SK-N-SH treated with all-trans-retinoic acid at 6 μM for 48 hours (cell line): ENCODE measurements around the gene CAMK2B.

Experiments used
- ATAC-seq: fragments of 200-7000 bp; cut with Tn5 transposase; 3 replicates; pipeline ENCODE4 v1.9.1; 2020; ENCODE audit warnings: mild to moderate bottlenecking, moderate library complexity
- ARNTL ChIP-seq: fragments of 450-650 bp; formaldehyde crosslinking; IDR thresholded peaks from 2 replicates; pipeline ENCODE4 v1.5.0; 2020; ENCODE audit warnings: low read depth, mild to moderate bottlenecking, moderate library complexity, borderline replicate concordance
- CREB5 ChIP-seq: fragments of 250-450 bp; sonication (Bioruptor Pico); IDR thresholded peaks from 2 replicates; pipeline ENCODE4 v1.5.1; 2020; ENCODE audit warnings: low read depth, mild to moderate bottlenecking, moderate library complexity
- CSDC2 ChIP-seq: fragments of 250-450 bp; sonication (Bioruptor Pico); IDR thresholded peaks from 2 replicates; pipeline ENCODE4 v1.5.0; 2020; ENCODE audit warnings: mild to moderate bottlenecking, moderate library complexity
- CSRNP3 ChIP-seq: fragments of 250-450 bp; sonication (Bioruptor Pico); IDR thresholded peaks from 2 replicates; pipeline ENCODE4 v1.5.1; 2021; ENCODE audit warnings: mild to moderate bottlenecking, moderate library complexity
- ESRRG ChIP-seq: fragments of 250-450 bp; sonication (Bioruptor Pico); IDR thresholded peaks from 2 replicates; pipeline ENCODE4 v1.6.1; 2021; ENCODE audit warnings: mild to moderate bottlenecking
- GLIS3 ChIP-seq: fragments of 250-450 bp; sonication (Bioruptor Pico); IDR thresholded peaks from 2 replicates; pipeline ENCODE4 v1.5.0; 2020; ENCODE audit warnings: mild to moderate bottlenecking, moderate library complexity
- ISL1 ChIP-seq: fragments of 250-450 bp; sonication (Bioruptor Pico); IDR thresholded peaks from 2 replicates; pipeline ENCODE4 v2.1.2; 2022; ENCODE audit warnings: mild to moderate bottlenecking, moderate library complexity
- PATZ1 ChIP-seq: fragments of 250-450 bp; sonication (Bioruptor Pico); IDR thresholded peaks from 2 replicates; pipeline ENCODE4 v1.8.0; 2020; ENCODE audit warnings: mild to moderate bottlenecking, moderate library complexity, borderline replicate concordance
- POU6F1 ChIP-seq: fragments of 250-450 bp; sonication (Bioruptor Pico); IDR thresholded peaks from 2 replicates; pipeline ENCODE4 v1.8.0; 2021; ENCODE audit warnings: low read depth, mild to moderate bottlenecking, moderate library complexity, borderline replicate concordance
- PPARA ChIP-seq: fragments of 250-450 bp; sonication (Bioruptor Pico); IDR thresholded peaks from 2 replicates; pipeline ENCODE4 v1.5.0; 2020; ENCODE audit warnings: mild to moderate bottlenecking, borderline replicate concordance
- RARB ChIP-seq: fragments of 250-450 bp; sonication (Bioruptor Pico); IDR thresholded peaks from 2 replicates; pipeline ENCODE4 v1.8.0; 2021; ENCODE audit warnings: mild to moderate bottlenecking, moderate library complexity
- SNAI2 ChIP-seq: fragments of 250-450 bp; sonication (Bioruptor Pico); IDR thresholded peaks from 2 replicates; pipeline ENCODE4 v1.5.0; 2020; ENCODE audit warnings: mild to moderate bottlenecking, moderate library complexity
- TCF4 ChIP-seq: fragments of 250-450 bp; sonication (Bioruptor Pico); IDR thresholded peaks from 2 replicates; pipeline ENCODE4 v1.8.0; 2021; ENCODE audit warnings: mild to moderate bottlenecking, moderate library complexity, borderline replicate concordance
- TOX ChIP-seq: fragments of 250-450 bp; sonication (Bioruptor Pico); IDR thresholded peaks from 2 replicates; pipeline ENCODE4 v1.8.0; 2021; ENCODE audit warnings: mild to moderate bottlenecking, moderate library complexity, borderline replicate concordance
- TSHZ2 ChIP-seq: fragments of 250-450 bp; sonication (Bioruptor Pico); IDR thresholded peaks from 2 replicates; pipeline ENCODE4 v1.5.0; 2020; ENCODE audit warnings: mild to moderate bottlenecking, moderate library complexity
- ZC3H10 ChIP-seq: fragments of 250-450 bp; sonication (Bioruptor Pico); IDR thresholded peaks from 2 replicates; pipeline ENCODE4 v1.5.1; 2021; ENCODE audit warnings: mild to moderate bottlenecking, moderate library complexity
- ZFP3 ChIP-seq: fragments of 250-450 bp; sonication (Bioruptor Pico); IDR thresholded peaks from 2 replicates; pipeline ENCODE4 v1.5.0; 2020; ENCODE audit warnings: mild to moderate bottlenecking, moderate library complexity
- ZNF565 ChIP-seq: fragments of 450-650 bp; formaldehyde crosslinking; conservative IDR thresholded peaks from 2 replicates; pipeline ENCODE4 v1.5.0; 2020; ENCODE audit warnings: low read depth, mild to moderate bottlenecking, moderate library complexity
- ZNF70 ChIP-seq: fragments of 450-650 bp; formaldehyde crosslinking; IDR thresholded peaks from 2 replicates; pipeline ENCODE4 v1.5.0; 2020; ENCODE audit warnings: mild to moderate bottlenecking, moderate library complexity
- ZNF8 ChIP-seq: fragments of 450-650 bp; formaldehyde crosslinking; IDR thresholded peaks from 2 replicates; pipeline ENCODE4 v1.5.0; 2020; ENCODE audit warnings: mild to moderate bottlenecking, moderate library complexity

The CAMK2B gene

GRCh38 chr7:44226396-44226753, 99.0 kb downstream of the CAMK2B start:
- TF ChIP-seq ZFP3 (CRISPR knock-in tag): no peak
- no peak for TF ChIP-seq TCF4 (CRISPR knock-in tag)
- no peak for TF ChIP-seq ESRRG
- TF ChIP-seq TOX: no peak
- TF ChIP-seq POU6F1 (CRISPR knock-in tag): no peak
- TF ChIP-seq ZNF565 (CRISPR knock-in tag): no peak
- TF ChIP-seq ZC3H10 (CRISPR knock-in tag): no peak
- TF ChIP-seq CREB5 (CRISPR knock-in tag): no peak
- TF ChIP-seq RARB: no peak
- no peak for TF ChIP-seq PATZ1 (CRISPR knock-in tag)
- no peak for TF ChIP-seq GLIS3 (CRISPR knock-in tag)
- no peak for TF ChIP-seq TSHZ2 (CRISPR knock-in tag)
- TF ChIP-seq CSDC2 (CRISPR knock-in tag): no peak
- TF ChIP-seq ZNF8 (CRISPR knock-in tag): no peak
- no peak for ATAC-seq

GRCh38 chr7:44225566-44226395, 99.6 kb downstream of the CAMK2B start:
- ATAC-seq: no peak; the same call in 2 of the 3 replicates
- TF ChIP-seq CSDC2 (CRISPR knock-in tag) (no peak), ISL1 (CRISPR knock-in tag) (no peak), PPARA (CRISPR knock-in tag) (no peak), ZNF565 (CRISPR knock-in tag) (no peak), RARB (no peak), ARNTL (CRISPR knock-in tag) (no peak), SNAI2 (CRISPR knock-in tag) (no peak), PATZ1 (CRISPR knock-in tag) (no peak), ZNF8 (CRISPR knock-in tag) (no peak), ESRRG (no peak), TCF4 (CRISPR knock-in tag) (no peak), ZNF70 (no peak), POU6F1 (CRISPR knock-in tag) (no peak), CSRNP3 (CRISPR knock-in tag) (no peak)
